ENCODE results near the gene MYL10.

- TF ChIP-seq EZH2 (IDR thresholded peaks at IDR 0.05; ENCODE audit: borderline replicate concordance, control insufficient read depth, low read depth, low read length), result no peak
- TF ChIP-seq SP1 (IDR thresholded peaks at IDR 0.05; ENCODE audit: low read depth, low read length), result no peak
- TF ChIP-seq REST (IDR thresholded peaks at IDR 0.05; ENCODE audit: low read depth, low read length), result no peak
- TF ChIP-seq GATAD2B (conservative IDR thresholded peaks at IDR 0.05; ENCODE audit: low read depth), result no peak
- no peak for TF ChIP-seq MEF2A (IDR thresholded peaks at IDR 0.05; ENCODE audit: insufficient read depth, low read depth, low read length)
- no peak for TF ChIP-seq HDGF (IDR thresholded peaks at IDR 0.05)
- no peak for TF ChIP-seq CREB1 (IDR thresholded peaks at IDR 0.05; ENCODE audit: low read depth)
- no peak for TF ChIP-seq ATF2 (IDR thresholded peaks at IDR 0.05; ENCODE audit: low read length)
- TF ChIP-seq RAD21 (IDR thresholded peaks at IDR 0.05; ENCODE audit: insufficient read depth, low read depth, low read length), result no peak
- TF ChIP-seq CTCF (IDR thresholded peaks at IDR 0.05 in 2 of 3, conservative IDR thresholded peaks at IDR 0.05 in 1 of 3; ENCODE audit: control insufficient read depth in 2 of 3, extremely low read depth in 1 of 3, insufficient read depth in 1 of 3, low read depth in 3 of 3, low read length in 3 of 3), result no peak
- TF ChIP-seq IRF3 (IDR thresholded peaks at IDR 0.05), result no peak
- no peak for TF ChIP-seq SMARCA5 (IDR thresholded peaks at IDR 0.05)
- no peak for TF ChIP-seq POLR2A (IDR thresholded peaks at IDR 0.05; ENCODE audit: low read depth, low read length)
- TF ChIP-seq FOXM1 (IDR thresholded peaks at IDR 0.05; ENCODE audit: low read depth, low read length), result no peak
These were observed 22.0 kb upstream of the MYL10 start for GRCh38 chr7:101651112-101651511.
